GM19372 (cell line): Measurements from ENCODE around the gene NECTIN4.
A peak's percentile ranks its signal among the peaks of the same experiment; 100 is the strongest.

ENCODE experiments used
- ATAC-seq: cut with Tn5 transposase; IDR thresholded peaks from one replicate; pipeline ENCODE4 v1.9.1; 2021; ENCODE audit warnings: mild to moderate bottlenecking, low read depth, moderate library complexity; ENCODE audit not compliant: unreplicated experiment

The NECTIN4 gene

GRCh38 chr1:161083748-161084596, 5.4 kb downstream of the NECTIN4 start:
- ATAC-seq = no peak

DNA sequence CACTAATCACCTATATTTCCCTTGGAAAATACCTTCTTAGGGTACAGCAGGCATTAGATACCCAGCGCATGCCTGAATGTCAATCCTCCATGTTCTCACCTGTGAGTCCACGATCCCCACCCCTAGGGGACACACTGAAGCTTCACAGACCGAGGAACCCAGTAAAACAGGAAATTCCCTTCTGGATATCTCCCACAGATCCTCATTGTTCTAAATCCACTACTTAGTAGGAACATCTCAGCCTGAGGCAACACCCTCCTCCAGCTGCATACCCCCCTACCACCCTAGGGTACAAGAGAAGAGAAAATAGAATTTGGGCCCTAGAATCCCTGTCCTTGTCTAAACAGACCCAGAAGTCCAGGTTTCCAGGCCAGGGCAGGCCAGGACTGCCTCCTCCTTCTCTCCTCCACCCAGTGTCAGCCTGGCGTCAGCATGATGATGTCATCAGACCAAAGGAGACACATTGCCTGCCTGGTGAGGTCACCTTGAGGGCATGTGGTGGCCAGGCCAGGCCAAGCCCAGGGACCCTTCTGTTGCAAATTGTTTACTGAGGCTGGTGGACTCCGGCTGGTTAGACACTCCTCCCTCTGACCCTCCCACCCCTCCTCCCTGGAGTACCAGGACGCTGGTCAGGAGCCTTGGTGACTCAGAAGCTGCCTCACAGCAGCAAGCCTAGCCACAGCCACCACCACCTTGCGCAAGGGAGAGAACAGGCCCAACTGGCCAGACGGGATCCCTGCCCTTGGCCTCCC, 6.2 kb downstream of the NECTIN4 start:
- no peak for ATAC-seq

- no peak for ATAC-seq
Observed at GRCh38 chr1:161082483-161082882, 6.9 kb downstream of the NECTIN4 start.

- no peak for ATAC-seq
Observed at GRCh38 chr1:161081519-161081918, 7.8 kb downstream of the NECTIN4 start.

GRCh38 chr1:161080441-161081405, 8.6 kb downstream of the NECTIN4 start:
- no peak for ATAC-seq

GRCh38 chr1:161079436-161080110, 9.8 kb downstream of the NECTIN4 start:
- no peak for ATAC-seq

DNA sequence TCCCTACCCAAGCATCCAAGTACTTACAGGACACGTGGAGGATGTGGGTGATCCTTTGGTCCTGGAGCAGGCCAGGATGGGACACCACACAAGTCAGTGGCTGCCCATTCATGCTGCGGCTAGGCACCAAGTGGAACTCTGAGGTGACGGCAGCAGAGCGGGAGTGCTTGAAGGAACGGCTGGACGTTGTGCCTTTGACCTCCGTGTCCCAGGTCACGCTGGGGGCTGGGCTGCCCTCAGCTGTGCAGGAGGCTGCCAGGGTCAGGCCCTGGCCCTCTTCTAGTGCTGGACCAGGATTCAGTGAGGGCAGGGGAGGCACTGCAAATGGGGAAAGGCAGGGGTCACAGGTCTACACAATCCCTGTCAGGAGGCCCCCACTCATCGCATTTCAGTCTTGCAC, 11.9 kb downstream of the NECTIN4 start:
- ATAC-seq = no peak

DNA sequence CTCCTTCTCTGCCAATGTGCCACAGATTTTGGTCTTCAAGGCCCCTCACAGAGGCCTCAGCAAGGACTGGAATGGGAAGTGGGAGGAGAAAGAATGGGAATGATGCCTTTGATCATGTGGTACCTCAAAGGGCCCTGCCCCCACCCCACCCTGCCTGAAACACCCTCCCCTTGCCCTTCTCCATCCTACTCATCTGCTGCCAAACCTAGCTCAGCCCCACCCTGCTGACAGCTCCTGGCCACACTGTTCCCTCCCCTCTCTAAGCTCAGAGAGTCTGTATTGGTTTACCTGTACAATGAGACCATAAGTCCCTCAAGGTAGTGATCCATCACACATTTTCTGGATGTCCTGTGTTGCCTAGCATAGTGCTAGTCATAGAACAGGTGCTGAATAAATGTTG, 12.9 kb downstream of the NECTIN4 start:
- ATAC-seq = no peak

GRCh38 chr1:161074676-161075368, 14.5 kb downstream of the NECTIN4 start:
- ATAC-seq = no peak

DNA sequence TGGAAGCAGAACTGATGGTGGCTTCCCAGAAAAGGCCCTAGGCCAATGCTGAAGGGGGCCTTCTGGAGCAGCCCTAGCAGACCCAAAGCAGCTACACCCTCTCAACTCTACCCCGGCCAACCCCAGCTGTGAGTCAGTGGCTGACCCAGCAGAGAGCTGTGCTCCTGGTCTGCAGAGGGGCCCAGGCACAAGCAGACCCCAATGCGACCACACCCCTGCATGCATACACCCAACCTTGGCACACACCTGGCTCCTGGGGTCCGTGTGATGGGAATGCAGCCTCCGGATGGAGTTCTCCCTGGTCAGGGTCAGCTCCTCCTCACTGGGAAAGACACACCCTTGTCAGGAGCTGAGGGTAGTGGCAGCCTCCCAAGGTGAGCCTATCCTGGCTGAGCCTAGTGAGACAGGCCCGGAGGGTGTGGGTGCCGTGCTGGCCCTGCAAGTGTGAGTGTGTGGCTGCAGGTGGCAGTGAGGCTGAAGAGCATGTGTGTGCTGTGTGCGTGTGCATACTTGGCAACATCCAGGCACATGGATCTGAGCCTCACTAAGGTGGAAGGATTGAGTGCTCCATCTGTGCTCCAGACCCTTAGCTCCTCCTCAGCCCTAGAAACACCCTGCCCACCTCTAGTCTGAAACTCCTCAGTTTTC, 15.8 kb downstream of the NECTIN4 start:
- ATAC-seq = no peak

GRCh38 chr1:161072751-161073449, 16.5 kb downstream of the NECTIN4 start:
- no peak for ATAC-seq

- no peak for ATAC-seq
Observed at GRCh38 chr1:161071886-161072371, 17.4 kb downstream of the NECTIN4 start.

GRCh38 chr1:161070761-161071160, 18.6 kb downstream of the NECTIN4 start:
- ATAC-seq = no peak

DNA sequence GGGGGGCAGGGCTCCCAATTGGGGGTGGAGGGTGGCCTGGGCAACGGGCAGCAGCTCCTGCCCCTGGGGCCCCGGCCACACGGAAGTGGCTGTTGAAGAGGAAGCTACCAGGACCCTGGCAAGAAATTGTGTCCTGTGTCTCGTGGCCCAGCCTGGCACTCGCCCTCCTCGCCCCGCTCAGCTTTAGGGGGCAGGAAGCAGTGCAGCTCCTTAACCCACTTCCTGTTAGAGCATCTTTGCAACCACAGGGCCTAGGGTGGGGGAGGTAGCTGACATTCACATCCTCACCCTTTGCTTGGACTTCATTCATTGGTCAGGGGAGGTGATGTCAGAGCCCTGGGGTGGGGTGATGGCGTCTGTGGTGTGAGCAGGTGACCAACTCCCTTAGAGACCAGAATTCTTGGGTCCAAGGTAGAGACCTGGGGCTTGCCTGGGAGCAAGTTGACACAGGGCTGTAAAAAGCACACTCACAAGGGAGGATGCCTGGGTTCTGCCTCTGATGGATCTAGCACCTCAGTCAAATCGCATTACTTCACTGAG, 19.6 kb downstream of the NECTIN4 start, which contains the start of gene ARHGAP30:
Gene ARHGAP30, minus strand, starts transcription at position 161 of the 540 bp plus-strand sequence. CDS start 267 bp downstream, outside the sequence.
- ATAC-seq = peak; percentile 84

GRCh38 chr1:161069241-161069640, 20.1 kb downstream of the NECTIN4 start:
- ATAC-seq = no peak

GRCh38 chr1:161068306-161069234, 20.8 kb downstream of the NECTIN4 start:
- peak; percentile 58 for ATAC-seq

DNA sequence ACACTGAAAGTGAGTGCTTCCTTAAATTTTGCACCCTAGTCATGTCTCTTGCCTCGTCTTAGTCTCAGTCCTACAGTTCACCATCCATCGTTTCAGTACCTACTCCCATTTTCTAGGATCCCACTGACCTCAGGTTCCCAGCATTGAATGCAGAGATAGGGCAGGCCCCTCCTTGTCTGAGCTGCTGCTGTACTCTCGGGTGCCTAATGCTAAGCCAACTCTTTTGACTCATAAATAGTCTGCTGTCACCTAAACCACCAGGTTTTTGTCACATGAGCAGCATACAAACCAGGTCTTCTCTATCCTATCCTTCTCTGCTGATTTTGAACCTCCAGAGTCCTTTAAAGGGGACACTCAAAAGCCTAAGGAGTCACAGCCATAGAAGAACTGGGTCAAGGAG, 22.7 kb downstream of the NECTIN4 start:
- no peak for ATAC-seq
